Measurements from ENCODE around the gene PIMREG.

GRCh38 chr17:6476076-6476809 lies 32.0 kb downstream of the PIMREG start:
- no peak for TF ChIP-seq CTCF (IDR thresholded peaks at IDR 0.05)
- TF ChIP-seq ZFX (IDR thresholded peaks at IDR 0.05; ENCODE audit: borderline replicate concordance), result no peak

Data from 22Rv1 (cell line).